SW480 (cell line): ENCODE measurements around the gene ZNF558.

Experiments
- DNase-seq: peaks from one replicate; pipeline ENCODE4 v3.0.0-alpha.2; 2016; ENCODE audit warnings: low spot score

The ZNF558 gene

DNA sequence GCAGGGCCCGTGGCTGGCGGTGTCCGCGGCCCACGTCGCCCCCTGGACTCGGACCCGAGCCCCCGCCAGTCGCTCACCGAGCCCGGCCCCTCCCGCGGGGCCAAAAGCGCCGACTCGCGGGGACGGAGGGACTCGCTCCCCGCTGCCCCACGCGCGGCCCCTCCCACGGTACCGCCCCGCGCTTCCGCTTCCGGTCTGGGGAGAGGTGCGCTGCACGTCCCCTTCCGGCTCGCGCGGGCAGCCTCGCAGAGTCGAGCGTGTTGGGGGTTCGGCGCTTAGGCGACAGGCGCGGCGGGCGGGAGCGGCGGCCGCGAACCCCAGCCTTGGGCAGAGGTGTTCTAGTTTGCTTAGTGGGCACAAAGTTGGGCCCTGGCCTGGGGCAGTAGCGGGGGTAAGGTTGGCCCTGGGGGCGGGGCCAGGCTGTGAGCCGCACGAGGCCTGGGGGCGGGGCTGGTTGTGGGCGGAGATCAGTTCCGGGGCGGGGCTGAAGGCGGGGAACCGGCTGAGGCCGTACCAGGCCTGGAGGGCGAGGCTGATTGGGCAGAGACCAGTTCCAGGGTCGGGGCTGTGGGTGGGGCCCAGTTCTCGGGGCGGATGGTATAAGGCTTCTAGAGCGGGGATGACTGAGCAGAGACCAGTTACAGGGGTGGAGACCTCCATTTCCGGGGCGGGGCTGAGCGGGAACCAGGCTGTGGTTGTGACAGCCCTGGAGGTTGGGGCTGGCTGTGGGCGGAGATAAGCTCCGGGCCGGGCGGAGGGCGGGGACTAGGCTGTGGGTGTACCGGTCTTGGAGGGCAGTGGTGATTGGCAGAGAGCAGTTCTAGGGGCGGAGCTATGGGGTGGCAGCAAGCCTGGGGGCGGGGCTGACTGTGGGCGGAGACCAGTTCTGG, at the start of gene ZNF558, which contains the start of gene MBD3L1:
TSS of gene ZNF558 (minus strand) at position 173 of the 890 bp plus-strand sequence. CDS start 9,645 bp downstream, outside the sequence.
TSS of gene MBD3L1 (plus strand) at position 246 of the 890 bp plus-strand sequence. CDS start 10,302 bp downstream, outside the sequence.
- peak; percentile 98 for DNase-seq

DNA sequence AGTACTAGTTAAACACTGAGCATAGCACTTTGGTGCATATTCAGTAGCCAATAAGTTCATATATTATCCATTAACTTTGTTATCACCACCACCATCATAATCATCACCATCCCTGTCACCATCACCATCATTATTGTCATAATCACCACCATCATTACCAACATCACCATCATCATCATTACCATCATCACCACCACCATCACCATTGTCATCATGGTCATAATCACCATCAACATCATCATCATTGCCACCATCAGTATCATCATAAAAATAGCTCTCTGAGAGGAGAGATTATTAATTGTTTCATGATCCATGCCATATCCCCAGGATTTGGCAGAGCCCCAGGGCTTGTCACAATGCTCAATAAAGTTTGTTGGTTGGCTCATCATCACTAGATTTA, 49.4 kb upstream of the ZNF558 start:
- DNase-seq = no peak

DNA sequence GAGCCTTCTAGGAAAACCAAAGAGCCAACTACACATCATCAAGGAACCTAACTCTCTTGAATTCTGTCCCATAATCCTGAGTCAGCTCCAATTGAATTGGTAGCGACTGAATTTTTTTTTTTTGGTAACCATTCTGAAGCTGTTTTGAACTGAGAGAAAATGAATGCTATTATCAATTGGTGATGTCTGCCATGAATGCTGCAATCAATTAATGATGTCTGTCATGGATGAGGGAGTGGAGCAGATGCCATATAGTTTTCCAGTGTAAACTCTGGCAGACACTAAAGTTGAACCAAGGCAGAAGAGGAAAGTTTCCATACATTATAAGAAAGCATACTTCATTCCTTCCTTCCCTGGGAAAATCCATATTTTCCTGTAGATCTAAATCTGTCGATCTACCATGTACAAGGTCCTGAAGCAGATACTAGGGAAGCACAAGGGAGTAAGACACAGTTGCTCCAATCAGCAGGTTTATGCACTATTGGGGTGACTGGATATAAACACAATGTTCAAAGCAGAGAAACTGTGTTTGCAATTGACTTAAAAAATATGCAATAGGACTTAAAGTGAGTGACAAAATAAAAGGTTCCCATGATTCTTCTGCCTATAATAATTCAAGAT, 48.9 kb upstream of the ZNF558 start:
- no peak for DNase-seq

DNA sequence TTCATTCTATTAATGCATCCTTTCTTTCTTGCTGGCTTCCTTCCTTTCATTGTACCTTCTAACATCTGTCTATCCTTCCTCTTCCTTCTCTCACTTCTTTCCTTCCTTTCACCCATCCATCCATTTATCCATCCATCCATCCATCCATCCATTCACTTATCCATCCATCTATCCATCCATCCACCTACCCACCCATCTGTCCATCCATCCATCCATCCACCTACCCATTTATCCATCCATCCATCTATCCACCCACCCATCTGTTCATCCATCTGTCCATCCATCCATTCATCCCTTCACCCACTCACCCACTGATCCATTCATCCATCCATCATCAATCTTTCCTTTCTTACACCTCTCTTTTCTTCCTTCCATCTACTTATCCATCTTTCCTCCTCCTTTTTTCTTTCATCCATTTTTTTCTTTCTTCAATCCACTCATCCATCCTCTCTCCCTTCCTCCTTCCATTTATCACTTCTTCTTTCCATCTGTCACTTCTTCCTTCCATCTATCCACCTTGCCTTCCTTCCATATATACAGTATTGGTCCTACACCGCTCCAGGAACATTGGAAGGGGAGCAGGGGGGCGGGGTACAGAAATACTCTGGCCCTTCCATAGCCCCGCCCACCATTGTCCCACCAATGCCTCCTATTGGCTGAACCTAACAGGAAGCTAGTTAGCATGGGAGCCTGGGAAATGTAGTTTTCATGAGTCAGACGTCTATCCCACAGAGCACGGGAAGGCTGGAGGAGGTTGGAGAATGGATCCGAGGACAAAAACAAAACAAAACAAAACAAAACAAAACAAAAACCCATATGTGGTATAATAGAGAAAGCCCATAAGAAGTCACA, 46.0 kb upstream of the ZNF558 start:
- DNase-seq = peak; percentile 22

DNA sequence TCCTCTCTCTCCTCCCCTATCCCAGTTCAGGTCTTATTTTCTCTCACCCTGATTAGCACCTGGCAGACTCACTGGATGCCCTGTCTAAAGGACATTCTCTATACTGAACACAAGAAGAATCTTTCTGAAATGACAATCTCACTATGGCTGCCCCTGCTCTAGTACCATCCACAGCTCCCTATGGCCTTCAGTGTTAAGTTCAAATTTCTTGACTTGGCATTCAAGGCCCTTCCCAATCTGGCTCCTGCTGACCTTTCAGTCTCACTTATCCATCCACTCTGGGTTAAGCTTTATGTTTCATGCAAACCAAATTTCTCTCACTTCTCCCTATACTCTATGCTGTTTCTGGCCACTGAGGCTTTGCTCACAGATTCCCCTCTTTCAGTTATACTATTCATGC, 34.2 kb upstream of the ZNF558 start:
- no peak for DNase-seq

DNA sequence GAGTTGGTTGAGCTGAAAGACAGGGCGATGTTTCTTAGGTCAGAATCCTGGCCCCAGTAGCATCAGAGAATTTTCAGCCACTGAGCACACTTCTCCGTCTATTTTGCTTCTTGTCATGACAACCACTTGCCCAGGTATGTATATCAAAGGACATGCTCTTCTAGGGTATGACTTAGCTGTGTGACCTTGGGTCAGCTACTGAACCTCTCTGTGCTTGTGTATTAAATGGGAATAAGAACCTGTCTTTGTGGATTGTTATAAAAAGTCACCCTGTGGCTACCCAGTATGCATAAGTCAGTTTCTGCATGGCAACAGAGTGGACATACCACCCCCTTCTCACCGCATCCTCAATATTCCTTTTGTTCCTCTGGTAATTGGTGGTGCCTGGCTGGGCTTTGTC, 26.2 kb upstream of the ZNF558 start:
- no peak for DNase-seq

DNA sequence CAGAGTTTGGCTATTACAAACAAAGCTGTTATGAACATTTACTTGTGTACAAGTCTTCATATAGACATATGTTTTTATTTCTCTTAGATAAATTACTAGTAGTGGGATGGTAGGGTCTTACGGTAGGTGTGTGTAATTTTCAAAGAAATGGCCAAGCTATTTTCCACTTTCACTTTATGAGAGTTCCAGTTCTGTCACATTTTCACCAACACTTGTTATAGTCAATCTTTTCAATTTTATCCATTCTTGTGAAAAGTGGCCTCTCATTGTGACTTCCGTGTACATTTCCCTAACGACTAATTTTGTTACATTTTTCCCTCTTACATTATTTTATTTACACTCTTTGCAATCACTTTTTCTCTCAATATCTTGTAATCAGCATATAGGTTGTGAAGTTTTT, 18.4 kb upstream of the ZNF558 start:
- no peak for DNase-seq

DNA sequence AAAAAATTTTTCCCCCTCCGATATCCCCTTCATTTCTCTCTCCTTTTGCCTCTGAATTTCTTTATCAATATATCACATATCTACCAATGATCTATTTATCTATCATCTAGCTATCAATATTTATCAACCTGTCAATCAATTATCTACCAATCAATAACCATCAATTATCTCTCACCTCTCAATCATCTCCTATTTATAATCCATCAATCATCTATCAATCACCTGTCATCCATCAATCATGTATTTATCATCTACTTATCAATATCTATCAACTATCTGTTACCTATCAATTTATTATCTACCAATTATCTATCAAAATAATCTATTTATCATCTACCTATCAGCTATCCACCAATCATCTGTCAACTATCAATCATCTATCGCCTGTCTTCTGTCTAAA, 17.1 kb upstream of the ZNF558 start:
- no peak for DNase-seq

DNA sequence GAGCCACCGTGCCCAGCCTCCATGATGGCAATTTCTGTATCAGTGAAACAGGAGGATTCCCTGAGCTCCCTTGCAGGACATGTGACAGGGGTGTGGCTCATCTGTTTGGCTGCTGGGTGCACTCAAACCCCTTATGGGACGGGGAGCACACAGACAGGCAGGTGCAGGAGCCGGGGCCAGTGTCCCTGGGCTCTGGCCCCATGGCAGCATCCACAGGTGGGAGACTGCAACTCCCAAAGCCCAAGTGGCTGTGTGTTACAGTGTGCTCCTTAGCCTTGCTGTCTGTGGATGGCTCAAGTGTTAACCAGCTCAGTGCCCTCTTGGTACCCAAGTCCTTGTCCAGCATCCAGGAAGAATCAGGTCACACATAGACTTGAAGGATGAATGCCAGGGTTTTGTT, 14.7 kb upstream of the ZNF558 start:
- DNase-seq = no peak

DNA sequence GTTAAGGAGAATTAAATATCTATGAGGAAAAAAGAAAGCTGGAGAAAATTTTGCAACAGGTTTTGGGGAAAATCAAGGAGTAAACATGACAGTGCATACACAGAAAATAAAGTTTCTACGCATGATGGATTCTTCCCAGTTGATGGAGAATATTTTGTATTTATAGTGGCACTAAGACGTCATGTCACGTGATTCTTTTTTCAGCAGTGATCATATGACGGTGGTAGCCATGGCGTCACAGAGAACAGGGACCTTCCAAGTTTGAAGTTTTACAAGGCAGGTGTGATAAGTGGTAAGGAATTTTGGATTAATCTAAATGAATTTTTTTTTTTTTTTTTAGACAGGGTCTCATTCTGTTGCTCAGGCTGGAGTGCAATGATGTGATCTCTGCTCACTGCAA, 8.6 kb upstream of the ZNF558 start:
- no peak for DNase-seq

DNA sequence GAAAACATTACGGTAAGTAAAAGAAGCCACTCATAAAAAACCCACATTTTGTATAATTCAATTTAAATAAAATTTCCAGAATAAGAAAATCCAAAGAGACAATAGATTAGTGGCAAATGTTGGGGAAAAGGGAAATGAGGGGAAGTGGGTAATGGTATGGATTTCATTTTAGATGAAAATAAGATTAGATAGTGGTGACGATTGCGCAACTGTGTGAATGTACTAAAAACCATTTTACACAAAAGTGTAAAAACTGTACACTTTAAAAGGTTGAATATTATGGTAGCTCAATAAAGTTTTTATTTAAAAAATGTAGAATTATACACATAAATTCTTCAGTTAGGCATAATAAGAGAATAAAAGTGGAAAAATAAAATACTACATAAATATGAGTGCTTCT, 3.8 kb upstream of the ZNF558 start:
- DNase-seq = no peak

DNA sequence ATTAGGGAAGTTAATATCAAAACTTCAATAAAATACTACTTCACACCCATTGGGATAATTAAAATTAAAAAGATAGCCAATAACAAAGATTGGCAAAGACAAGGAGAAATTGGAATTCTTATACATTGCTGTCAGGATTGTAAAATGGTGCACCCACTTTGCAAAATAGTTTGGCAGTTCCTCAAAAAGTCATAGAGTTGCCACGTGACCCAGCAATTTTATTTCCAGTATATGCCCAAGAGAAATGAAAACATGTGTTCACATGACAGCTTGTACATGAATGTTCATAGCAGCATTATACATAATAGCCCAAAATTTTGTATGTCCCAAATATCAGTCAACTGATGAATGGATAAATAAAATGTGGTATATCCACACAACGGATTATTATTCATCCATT, 3.3 kb upstream of the ZNF558 start:
- DNase-seq = no peak

DNA sequence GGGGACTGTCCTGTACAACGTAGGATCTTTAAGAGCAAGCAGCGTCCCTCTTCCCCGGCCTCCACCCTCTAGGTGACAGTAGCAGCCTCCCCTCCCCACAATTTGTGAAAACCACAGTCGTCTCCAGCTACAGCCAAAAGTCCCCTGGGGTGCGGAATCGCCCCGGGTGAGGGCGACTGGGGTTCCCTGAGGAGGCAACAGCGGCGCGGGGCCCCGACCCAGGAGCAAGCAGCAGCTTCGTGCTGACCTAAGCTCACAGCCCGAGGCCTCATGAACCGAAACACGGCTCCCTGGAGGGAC, 322 bp downstream of the ZNF558 start:
- no peak for DNase-seq

DNA sequence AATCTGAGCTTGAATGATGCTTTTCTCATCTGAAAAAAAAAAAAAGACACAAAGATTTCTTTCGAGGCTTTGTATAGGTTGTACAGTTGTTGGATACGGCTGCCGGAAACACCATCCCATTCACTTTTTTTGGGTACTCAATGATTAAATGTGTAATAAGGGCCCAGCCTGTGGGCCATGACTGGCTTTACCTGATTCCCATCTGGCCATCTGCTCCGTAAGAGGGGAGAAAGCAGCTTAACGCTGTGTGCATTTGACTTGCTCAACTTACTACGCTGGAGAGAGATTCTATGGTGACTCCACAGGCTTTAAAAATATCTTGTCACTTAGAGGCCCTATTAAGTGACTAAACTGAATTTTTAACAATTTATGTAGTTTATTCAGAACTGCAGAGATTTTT, 731 bp downstream of the ZNF558 start:
- no peak for DNase-seq

DNA sequence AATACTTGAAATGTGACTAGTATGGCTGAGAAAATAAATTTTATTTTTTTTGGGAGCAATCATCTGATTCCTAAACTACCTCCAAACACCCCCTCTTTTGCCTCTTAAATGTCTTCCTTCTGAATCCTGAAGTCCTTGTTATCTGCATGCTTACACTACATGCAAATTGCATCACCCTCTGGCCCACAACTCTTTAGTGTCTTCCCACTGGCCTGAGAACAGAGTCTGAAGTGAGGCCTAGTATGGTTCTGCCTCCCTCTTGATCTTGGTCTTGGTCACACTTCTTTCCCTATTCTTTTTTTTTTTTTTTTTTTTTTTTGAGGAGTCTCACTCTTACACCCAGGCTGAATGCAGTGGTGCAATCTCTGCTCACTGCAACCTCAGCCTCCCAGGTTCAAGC, 4.8 kb downstream of the ZNF558 start:
- no peak for DNase-seq

DNA sequence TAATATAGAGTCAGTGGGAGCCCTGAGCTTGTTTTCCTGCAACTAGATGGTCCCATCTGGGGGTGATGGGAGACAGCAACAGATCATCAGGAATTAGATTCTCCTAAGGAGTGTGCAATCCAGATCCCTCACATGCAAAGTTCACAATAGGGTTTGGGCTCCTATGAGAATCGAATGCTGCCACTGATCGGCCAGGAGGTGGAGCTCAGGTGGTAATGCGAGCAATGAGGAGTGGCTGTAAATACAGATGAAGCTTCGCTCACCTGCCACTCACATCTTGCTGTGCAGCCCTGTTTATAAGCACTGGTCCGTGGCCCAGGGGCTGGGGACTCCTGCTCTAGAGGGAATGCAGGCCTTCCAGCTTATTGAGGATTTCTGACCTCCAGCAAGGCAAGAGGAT, 5.7 kb downstream of the ZNF558 start:
- DNase-seq = no peak

DNA sequence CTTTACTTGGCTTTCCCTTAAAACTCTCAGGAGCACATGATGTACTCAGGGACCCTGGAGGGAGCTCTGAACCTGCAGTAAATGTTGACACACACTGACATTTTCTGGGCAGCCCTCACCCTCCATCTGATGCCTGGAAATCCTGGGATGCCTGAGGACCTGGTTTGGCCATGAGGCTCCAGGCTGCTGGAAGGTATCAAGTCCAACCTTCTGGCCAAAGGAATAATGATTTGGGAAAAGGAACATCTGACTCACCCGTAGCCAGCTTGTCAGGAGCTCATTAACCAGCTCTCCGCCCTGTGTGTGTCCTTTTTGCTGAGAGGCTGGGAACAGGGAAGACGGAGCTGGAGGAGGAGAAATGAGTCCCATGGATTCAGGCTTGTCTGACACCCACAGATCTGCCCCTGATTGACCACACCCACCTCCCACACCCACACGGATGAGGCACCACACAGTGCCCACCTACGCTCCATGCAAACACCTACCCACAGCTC, 10.3 kb downstream of the ZNF558 start:
- DNase-seq = no peak

DNA sequence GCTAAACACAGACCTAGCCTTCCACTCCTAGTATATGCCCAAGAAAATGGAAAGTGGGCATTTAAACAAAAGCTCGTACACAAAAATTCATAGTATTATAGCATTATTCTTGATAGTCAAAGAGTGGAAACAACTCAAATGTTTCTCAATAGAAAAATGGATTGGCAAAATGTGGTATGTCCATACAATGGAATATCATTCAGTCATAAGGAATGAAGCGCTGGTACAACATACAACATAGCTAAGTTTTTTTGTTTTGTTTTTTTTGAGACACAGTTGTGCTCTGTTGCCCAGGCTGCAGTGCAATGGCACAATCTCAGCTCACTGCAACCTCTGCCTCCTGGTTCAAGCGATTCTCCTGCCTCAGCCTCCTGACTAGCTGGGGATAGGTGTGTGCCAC, 11.9 kb downstream of the ZNF558 start:
- no peak for DNase-seq

DNA sequence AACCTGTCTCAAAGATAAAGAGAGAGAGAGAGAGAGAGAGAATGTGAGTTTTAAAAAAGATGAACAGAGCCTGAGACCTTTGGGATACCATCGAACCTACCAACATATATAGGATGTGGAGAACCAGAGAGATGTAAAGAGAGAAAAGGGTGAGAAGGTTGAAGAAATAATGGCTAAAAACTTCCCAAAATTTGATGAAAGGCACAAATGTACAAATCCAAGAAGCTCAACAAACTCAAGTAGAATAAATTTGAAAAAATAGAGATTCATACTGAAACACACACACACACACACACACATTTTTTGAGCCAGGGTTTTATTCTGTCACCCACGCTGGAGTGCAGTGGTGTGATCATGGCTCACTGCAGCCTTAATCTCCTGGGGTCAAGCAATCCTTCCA, 16.3 kb downstream of the ZNF558 start:
- DNase-seq = no peak

DNA sequence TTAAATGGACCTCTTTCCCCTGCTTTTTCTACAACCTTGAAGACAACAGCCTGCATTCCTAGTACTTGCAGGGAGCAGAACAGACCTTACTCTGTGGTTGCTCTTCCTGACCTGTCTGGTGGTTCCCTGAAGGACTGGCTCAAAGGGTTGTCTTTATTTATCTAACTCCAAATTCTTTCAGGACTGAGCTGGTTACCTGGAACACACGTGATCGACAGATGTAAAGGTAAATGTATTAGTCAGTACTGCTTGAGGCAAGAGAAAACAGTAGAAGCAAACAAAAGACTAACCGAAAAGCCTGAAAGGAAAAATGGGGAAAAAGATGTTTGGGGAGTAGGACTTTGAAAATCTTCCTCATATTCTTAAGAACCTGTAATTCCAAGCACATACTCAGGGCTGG, 17.9 kb downstream of the ZNF558 start:
- DNase-seq = no peak

DNA sequence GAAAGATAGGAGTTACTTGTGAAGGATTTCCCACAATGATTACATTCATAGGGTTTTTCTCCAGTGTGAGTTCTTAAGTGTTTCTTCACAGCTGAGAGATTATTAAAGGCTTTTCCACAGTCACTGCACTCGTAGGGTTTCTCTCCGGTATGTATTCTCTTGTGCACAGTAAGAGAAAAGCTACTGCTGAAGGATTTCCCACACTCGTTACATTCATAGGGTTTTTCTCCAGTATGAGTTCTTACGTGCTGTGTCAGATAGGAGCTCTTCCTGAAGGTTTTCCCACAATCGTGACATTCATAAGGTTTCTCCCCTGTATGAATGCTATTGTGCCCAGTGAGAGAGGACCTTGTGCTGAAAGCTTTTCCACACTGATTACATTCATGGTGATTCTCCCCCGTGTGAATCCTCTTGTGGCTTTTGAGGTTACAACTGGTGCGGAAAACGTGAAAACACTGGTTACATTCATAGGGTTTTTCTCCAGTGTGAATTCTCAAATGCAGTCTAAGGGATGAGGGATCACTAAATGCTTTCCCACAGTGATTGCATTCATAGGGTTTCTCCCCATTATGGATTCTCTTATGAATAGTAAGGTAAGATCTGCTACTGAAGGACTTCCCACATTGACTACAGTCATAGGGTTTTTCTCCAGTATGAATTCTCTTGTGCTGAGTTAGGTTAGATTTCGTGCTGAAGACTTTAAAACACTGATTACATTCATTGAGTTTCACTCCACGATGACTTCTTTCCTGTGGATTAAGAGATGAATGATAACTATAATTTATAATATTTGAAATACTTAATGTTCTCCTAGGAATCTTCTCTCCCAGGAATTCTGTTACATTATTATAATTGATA, 20.6 kb downstream of the ZNF558 start:
- DNase-seq = no peak

DNA sequence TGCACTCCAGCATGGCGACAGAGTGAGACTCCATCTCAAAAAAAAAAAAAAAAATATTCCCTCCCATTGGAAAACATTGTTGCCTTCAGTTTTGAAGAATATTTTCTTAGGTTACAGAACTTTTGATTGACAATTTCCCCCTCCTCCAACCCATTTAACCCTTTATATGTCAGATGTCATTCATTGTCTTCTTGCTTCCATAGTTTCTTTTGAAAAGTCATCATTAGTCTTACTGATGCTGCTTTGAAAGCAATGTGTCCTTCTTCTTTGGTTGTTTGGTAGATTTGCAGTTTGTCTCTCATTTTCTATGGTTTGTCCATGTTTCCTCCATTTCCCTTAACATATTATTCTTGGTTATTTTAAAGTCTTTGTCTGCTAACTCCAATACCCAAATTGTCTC, 25.4 kb downstream of the ZNF558 start:
- DNase-seq = peak; percentile 29
